SJCRH30 (cell line): Measurements from ENCODE around the gene CCSER2. TPM values are rescaled to one million over a fixed set of nuclear protein-coding genes. Genes with fewer than 3 reads are reported as not detected.

Source experiments
- DNase-seq, 2 experiments: peaks; one replicate each; pipeline ENCODE4 v3.0.0-alpha.2; 2015 to 2020
- H3K27ac ChIP-seq: fragments of 250-450 bp; sonication (Bioruptor Pico); 2 replicates; pipeline ENCODE4 v1.5.1; 2020; ENCODE audit warnings: mild to moderate bottlenecking, moderate library complexity
- H3K27me3 ChIP-seq: fragments of 250-450 bp; sonication (Bioruptor Pico); 2 replicates; pipeline ENCODE4 v1.5.1; 2020; ENCODE audit warnings: mild to moderate bottlenecking, moderate library complexity
- H3K36me3 ChIP-seq: fragments of 250-450 bp; sonication (Bioruptor Pico); 2 replicates; pipeline ENCODE4 v1.5.1; 2020; ENCODE audit warnings: mild to moderate bottlenecking, moderate library complexity
- H3K4me1 ChIP-seq: fragments of 250-450 bp; sonication (Bioruptor Pico); 2 replicates; pipeline ENCODE4 v1.5.1; 2020; ENCODE audit warnings: mild to moderate bottlenecking, moderate library complexity
- H3K4me3 ChIP-seq: fragments of 250-450 bp; sonication (Bioruptor Pico); 2 replicates; pipeline ENCODE4 v1.5.1; 2020; ENCODE audit warnings: mild to moderate bottlenecking, moderate library complexity
- H3K9me3 ChIP-seq: fragments of 250-450 bp; sonication (Bioruptor Pico); replicated peaks from 2 replicates; pipeline ENCODE4 v1.5.1; 2020; ENCODE audit warnings: mild to moderate bottlenecking, moderate library complexity
- total RNA-seq: library from RNA; depleted of rRNA; stranded (reverse); fragments of >200 nt; shearing (Covaris generic); gene quantifications from 2 replicates; pipeline ENCODE4 v1.2.3, GENCODE V29; 2014; rRNA removed

Gene CCSER2
- total RNA-seq, 1 experiment from 2014 or later = 16.5 TPM

GRCh38 chr10:84548869-84549268 is 220.5 kb downstream of the CCSER2 start:
- Histone ChIP-seq H3K36me3 (no peaks in the 10 kb centered on the region), H3K4me3 (no peak overlapping the region), H3K27me3 (no peaks in the 10 kb centered on the region), H3K9me3 (no peaks in the 10 kb centered on the region), H3K27ac (no peak overlapping the region), H3K4me1 (no peaks in the 10 kb centered on the region)
- no peak for DNase-seq

DNA sequence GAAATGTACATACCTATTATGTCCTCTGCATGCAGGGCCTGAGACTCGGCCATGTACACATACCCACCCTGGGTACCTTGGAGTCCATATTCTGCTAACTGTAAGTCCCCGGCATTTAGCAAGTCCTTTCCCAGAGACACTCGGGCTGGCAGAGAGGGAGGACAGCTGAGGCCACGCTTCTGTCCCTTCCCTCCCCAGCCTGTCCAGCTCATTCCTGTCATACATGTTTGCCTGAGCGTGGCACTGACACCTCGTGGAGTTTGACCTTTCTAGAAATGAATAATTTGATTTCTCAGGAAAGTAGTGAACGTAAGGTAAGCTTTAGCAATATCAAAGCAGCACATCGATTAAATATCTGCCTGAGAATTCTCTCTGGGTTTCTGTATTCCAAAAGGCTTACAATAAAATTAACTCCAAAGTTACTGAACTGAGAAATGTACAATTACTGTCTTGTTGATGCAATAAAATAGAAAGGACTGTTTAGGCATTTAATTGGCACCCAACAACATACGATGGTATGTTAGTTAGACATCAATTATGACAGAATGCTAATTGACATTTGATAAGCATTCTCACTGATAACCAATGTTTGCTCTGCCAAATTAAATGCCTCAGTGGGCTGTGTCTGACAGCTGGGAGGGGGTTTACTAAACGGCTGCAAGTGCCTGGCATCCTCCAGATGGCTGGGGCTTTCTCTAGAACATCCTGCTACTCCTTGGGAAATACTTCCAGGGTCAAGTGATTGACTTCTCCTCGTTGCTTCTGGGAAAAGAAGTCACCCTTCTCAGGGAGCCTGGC is 221.2 kb downstream of the CCSER2 start:
- no peaks in the 10 kb centered on the region for H3K9me3 ChIP-seq
- H3K4me3 ChIP-seq = no peak overlapping the region
- no peak for DNase-seq
- no peaks in the 10 kb centered on the region for H3K27me3 ChIP-seq
- H3K36me3 ChIP-seq = no peaks in the 10 kb centered on the region
- no peak overlapping the region for H3K27ac ChIP-seq
- no peaks in the 10 kb centered on the region for H3K4me1 ChIP-seq

DNA sequence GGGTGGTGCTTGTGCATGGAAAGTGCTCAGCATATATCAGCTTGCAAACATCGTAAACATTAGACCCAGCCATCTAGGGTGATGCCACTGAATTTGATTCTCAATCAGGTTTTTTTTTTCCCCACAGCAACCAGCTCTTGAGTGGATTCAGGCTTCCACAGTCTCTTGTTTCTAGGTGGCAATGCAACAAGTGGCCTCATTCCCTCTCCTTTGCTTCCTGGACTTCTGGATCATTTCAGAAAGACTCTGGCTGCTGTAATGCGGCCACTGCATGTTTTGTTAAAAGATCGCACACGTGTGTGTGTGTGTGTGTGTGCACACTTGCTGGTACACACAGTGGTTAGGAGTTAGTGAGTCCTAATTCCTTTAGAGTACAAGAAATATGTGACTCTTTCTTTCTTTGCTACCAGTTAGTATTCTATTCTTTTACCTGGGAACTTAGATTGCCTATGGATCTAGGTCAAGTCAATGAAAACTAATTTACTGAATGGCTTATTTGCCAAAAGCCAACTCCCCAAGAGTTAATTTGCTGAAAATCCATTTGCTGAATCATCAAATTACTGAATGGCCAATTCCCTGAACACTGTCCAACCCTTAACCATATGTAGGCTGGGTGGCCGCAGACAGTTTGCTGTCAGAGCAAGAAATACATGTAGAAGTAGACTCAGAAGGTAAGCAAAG is 222.5 kb downstream of the CCSER2 start:
- Histone ChIP-seq H3K9me3 (no peaks in the 10 kb centered on the region), H3K4me1 (no peaks in the 10 kb centered on the region), H3K36me3 (no peaks in the 10 kb centered on the region), H3K27me3 (no peaks in the 10 kb centered on the region), H3K4me3 (no peak overlapping the region), H3K27ac (no peak overlapping the region)
- no peak for DNase-seq

GRCh38 chr10:84551437-84552120 is 223.2 kb downstream of the CCSER2 start:
- Histone ChIP-seq H3K27me3 (no peaks in the 10 kb centered on the region), H3K27ac (no peak overlapping the region), H3K4me3 (no peak overlapping the region), H3K4me1 (no peaks in the 10 kb centered on the region), H3K36me3 (no peaks in the 10 kb centered on the region), H3K9me3 (no peaks in the 10 kb centered on the region)
- no peak for DNase-seq

GRCh38 chr10:84552478-84552877 is 224.1 kb downstream of the CCSER2 start:
- H3K27ac ChIP-seq = no peak overlapping the region
- no peak overlapping the region for H3K4me3 ChIP-seq
- no peak for DNase-seq
- no peaks in the 10 kb centered on the region for H3K4me1 ChIP-seq
- no peaks in the 10 kb centered on the region for H3K27me3 ChIP-seq
- no peaks in the 10 kb centered on the region for H3K36me3 ChIP-seq
- H3K9me3 ChIP-seq = no peaks in the 10 kb centered on the region

- no peaks in the 10 kb centered on the region for H3K9me3 ChIP-seq
- no peaks in the 10 kb centered on the region for H3K36me3 ChIP-seq
- no peaks in the 10 kb centered on the region for H3K27me3 ChIP-seq
- no peak overlapping the region for H3K27ac ChIP-seq
- no peaks in the 10 kb centered on the region for H3K4me1 ChIP-seq
- H3K4me3 ChIP-seq = no peak overlapping the region
- DNase-seq = no peak
These were observed 234.2 kb downstream of the CCSER2 start for GRCh38 chr10:84562592-84562991.

GRCh38 chr10:84563355-84563754 is 235.0 kb downstream of the CCSER2 start:
- Histone ChIP-seq H3K36me3 (no peaks in the 10 kb centered on the region), H3K9me3 (no peaks in the 10 kb centered on the region), H3K27me3 (no peaks in the 10 kb centered on the region), H3K4me1 (no peaks in the 10 kb centered on the region), H3K4me3 (no peak overlapping the region), H3K27ac (no peak overlapping the region)
- no peak for DNase-seq

DNA sequence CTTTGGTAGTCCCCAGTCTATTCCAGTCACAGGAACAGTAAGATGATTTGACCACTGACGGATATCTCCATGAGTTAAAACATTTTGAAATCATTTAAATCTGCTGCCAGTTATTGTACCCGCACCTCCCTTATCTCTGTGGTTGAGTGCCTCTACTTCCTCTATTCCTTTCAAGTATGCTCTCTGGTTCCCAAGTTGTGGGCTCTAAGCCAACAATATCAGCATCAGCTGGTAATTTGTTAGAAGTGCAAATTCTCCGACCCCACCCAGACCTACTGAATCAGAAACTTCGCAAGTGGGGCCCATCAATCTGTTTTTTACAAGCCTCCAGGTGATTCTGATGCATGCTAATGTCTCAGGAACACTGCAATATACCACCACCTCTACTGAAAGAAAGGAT is 235.5 kb downstream of the CCSER2 start:
- Histone ChIP-seq H3K9me3 (no peaks in the 10 kb centered on the region), H3K36me3 (no peaks in the 10 kb centered on the region), H3K27me3 (no peaks in the 10 kb centered on the region), H3K4me1 (no peaks in the 10 kb centered on the region), H3K27ac (no peak overlapping the region), H3K4me3 (no peak overlapping the region)
- no peak for DNase-seq

DNA sequence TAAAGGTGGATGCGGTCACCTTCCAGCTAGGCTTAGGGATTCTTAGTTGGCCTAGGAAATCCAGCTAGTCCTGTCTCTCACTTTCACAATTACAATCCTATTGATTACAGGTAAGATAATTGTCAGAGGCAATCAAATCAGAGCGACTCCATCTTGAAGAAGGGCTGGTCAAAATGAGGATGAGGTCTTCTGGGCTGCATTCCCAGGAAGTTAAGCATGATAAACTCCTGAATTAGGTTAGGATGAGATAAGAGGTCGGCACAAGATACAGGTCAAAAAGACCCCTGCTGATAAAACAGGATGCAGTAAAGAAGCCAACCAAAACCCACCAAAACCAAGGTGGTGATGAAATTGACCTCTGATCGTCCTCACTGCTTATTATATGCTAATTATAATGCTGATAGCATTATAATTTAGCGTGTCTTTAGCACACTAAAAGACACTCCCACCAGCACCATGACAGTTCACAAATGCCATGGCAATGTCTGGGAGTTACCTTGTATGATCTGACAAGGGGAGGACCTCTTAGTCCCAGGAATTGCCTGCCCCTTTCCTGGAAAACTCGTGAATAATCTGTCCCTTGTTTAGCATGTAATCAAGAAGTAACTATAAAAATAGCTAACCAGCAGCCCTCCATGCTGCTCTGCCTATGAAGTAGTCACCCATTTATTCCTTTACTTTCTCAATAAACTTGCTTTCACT is 237.6 kb downstream of the CCSER2 start:
- DNase-seq = no peak
- Histone ChIP-seq H3K9me3 (no peaks in the 10 kb centered on the region), H3K4me3 (no peak overlapping the region), H3K27ac (no peak overlapping the region), H3K4me1 (no peaks in the 10 kb centered on the region), H3K36me3 (no peaks in the 10 kb centered on the region), H3K27me3 (no peaks in the 10 kb centered on the region)

- no peaks in the 10 kb centered on the region for H3K4me1 ChIP-seq
- no peak for DNase-seq
These were observed 238.7 kb downstream of the CCSER2 start for GRCh38 chr10:84567133-84567532.

More at GRCh38 chr10:84567133-84567532, 238.7 kb downstream of the CCSER2 start:
- Histone ChIP-seq H3K27me3 (no peaks in the 10 kb centered on the region), H3K27ac (no peak overlapping the region), H3K36me3 (no peaks in the 10 kb centered on the region), H3K4me3 (no peak overlapping the region), H3K9me3 (no peaks in the 10 kb centered on the region)

Other genes with a start within 250 kb of the CCSER2 start
- 123 and 125 TPM in 2 replicates for gene GHITM, start 189.1 kb upstream of the CCSER2 start, total RNA-seq
- not detected in 2 replicates for gene GPR15LG, start 154.8 kb upstream of the CCSER2 start, total RNA-seq
- 0.10 TPM in 1 of 2 replicates, not detected in the other for gene CDHR1, start 134.1 kb upstream of the CCSER2 start, total RNA-seq
- not detected in 2 replicates for gene LRIT2, start 103.0 kb upstream of the CCSER2 start, total RNA-seq
- gene LRIT1, start 87.0 kb upstream of the CCSER2 start, total RNA-seq = not detected in 2 replicates
- gene RGR, start 83.5 kb upstream of the CCSER2 start, total RNA-seq = 0.58 and 1.1 TPM in 2 replicates